Measurements from ENCODE around the gene GP1BA. TPM values are rescaled to one million over a fixed set of nuclear protein-coding genes. Genes with fewer than 3 reads are reported as not detected.
"Not testable (repeated sequence)": the region's sequence is repeated elsewhere in the genome, so short reads cannot be mapped to it uniquely, and the experiment has no call there.

Gene GP1BA
- total RNA-seq, 2 experiments from 2014 or later = not detected

- H3K27ac Mint-ChIP-seq; CTCF ChIA-PET; DNase-seq; POLR2A ChIA-PET; H3K9me3 Mint-ChIP-seq; H3K4me3 Mint-ChIP-seq; H3K36me3 Mint-ChIP-seq (ENCODE audit: low read depth): not testable (repeated sequence)
- peaks cover 18% of the 10 kb centered on the region for H3K4me1 Mint-ChIP-seq
- H3K27me3 Mint-ChIP-seq = peaks cover 10% of the 10 kb centered on the region
Observed at GRCh38 chr17:4906642-4907041, 25.4 kb upstream of the GP1BA start.

DNA sequence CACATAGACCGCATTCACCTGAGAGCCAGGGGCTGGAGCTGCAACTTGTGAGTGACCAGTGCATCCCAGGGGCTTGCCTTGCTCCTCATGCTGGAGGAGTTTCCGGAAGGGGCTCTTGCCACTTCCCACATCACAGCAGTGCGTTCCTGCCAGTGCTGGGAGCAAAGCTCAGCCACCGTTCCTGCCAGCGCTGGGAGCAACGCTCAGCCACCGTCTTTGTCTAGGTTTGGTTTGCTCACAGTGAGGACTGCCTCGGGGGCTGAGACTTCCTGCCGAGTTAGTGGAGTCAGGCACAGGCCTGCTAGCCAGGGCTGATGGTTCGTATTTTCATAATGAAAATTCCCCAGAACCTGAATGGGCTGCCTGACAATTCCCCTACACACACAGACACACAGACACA, 23.8 kb upstream of the GP1BA start:
- H3K4me3 Mint-ChIP-seq = no peak overlapping the region
- H3K4me1 Mint-ChIP-seq = peaks cover 7% of the 10 kb centered on the region
- H3K27ac Mint-ChIP-seq = no peak overlapping the region
- H3K27me3 Mint-ChIP-seq = peaks cover 13% of the 10 kb centered on the region
- H3K36me3 Mint-ChIP-seq (ENCODE audit: low read depth) = no peaks in the 10 kb centered on the region
- CTCF ChIA-PET = interaction anchor here (0.6 to 1.8 kb wide), 26 partner anchors 9 to 341 kb away, joined by 3 to 29 read pairs (median 5); partner anchors contain the start of genes C17orf107, CAMTA2, ENO3 and INCA1
- no peaks in the 10 kb centered on the region for H3K9me3 Mint-ChIP-seq
- POLR2A ChIA-PET = interaction anchor here (1.0 to 2.6 kb wide), 10 partner anchors 29 to 123 kb away, joined by 3 to 14 read pairs (median 5); partner anchors contain the start of genes CAMTA2, ENO3, PFN1 and RNF167
- DNase-seq = no peak

DNA sequence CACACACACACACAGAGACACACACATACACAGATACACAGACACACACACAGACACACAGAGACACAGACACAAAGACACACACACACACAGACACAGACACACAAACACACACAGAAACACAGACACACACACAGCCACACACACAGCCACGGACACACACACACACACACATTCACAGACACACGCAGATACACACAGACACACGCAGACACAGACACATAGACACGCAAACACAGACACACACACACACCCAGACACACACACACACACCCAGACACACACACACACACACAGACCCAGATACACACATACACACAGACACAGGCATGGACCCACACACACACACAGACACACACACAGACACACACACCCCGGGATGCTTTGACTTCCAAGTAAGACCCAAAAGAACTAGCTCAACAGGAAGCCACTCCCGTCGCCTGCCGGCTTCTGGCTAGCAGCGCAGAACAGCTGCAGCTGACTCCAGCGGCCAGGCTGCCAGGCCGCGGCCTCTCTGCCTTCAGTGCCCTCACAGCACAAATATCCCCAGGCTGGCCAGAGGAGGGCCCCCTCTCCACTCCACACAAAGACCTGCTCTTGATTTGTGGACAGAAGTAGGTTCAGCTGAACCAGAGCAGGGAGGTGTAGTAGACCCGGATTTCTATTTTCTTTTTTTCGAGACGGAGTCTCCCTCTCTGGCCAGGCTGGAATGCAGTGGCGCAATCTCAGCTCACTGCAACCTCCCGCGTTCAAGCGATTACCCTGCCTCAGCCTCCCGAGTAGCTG, 23.2 kb upstream of the GP1BA start:
- DNase-seq = peak; percentile 86
- H3K4me1 Mint-ChIP-seq = peaks cover 3% of the 10 kb centered on the region
- ChIA-PET POLR2A (interaction anchor here (0.7 to 2.6 kb wide), 15 partner anchors 10 to 122 kb away, joined by 3 to 14 read pairs (median 4); partner anchors contain the start of genes CAMTA2, ENO3, PFN1 and PLD2), CTCF (interaction anchor here (0.6 to 1.8 kb wide), 31 partner anchors 10 to 342 kb away, joined by 3 to 29 read pairs (median 4); partner anchors contain the start of genes C17orf107, CAMTA2, ENO3 and INCA1)
- H3K36me3 Mint-ChIP-seq (ENCODE audit: low read depth) = no peaks in the 10 kb centered on the region
- H3K27ac Mint-ChIP-seq = no peak overlapping the region
- no peak overlapping the region for H3K4me3 Mint-ChIP-seq
- peaks cover 13% of the 10 kb centered on the region for H3K27me3 Mint-ChIP-seq
- H3K9me3 Mint-ChIP-seq = no peaks in the 10 kb centered on the region

DNA sequence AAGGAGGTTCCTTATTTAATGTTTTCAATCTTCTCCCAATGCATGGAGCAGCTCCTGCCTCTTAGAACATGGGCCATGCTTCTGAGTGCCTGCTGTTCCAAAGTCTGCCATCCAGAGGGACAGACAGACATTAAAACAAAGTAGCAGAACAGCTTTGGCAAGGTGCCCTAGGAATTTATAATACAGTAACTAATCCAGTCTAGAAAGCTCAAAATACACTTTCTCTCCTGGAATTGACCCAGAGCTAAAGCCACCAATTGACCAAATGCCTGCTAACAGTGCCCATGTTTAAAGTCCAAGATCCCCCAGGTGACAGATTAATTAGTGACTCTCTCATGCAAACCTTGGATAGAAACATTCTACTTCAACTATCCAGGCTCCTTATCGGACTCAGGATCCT, 18.1 kb upstream of the GP1BA start:
- CTCF ChIA-PET = interaction anchor here (0.6 to 1.7 kb wide), 3 partner anchors 11 to 150 kb away, joined by 3 to 6 read pairs (median 4); partner anchors contain the start of genes CAMTA2 and CHRNE

GRCh38 chr17:4914551-4914950, 17.5 kb upstream of the GP1BA start:
- H3K27ac Mint-ChIP-seq; H3K9me3 Mint-ChIP-seq; H3K4me1 Mint-ChIP-seq; H3K4me3 Mint-ChIP-seq; DNase-seq; H3K27me3 Mint-ChIP-seq; H3K36me3 Mint-ChIP-seq (ENCODE audit: low read depth): not testable (repeated sequence)
- POLR2A ChIA-PET = interaction anchor here (0.6 to 1.8 kb wide), 3 partner anchors 9 to 25 kb away, joined by 3 to 5 read pairs (median 4); partner anchors contain the start of genes RNF167 and SLC25A11
- CTCF ChIA-PET = interaction anchor here (1.7 kb wide), 1 partner anchor 12 kb away, joined by 6 read pairs; the partner anchor contains the start of gene CHRNE

More for the DNA sequence above, 18.1 kb upstream of the GP1BA start:
- POLR2A ChIA-PET = interaction anchor here (0.6 to 1.8 kb wide), 3 partner anchors 9 to 26 kb away, joined by 3 to 5 read pairs (median 4); partner anchors contain the start of genes RNF167 and SLC25A11
- Mint-ChIP-seq H3K9me3 (no peaks in the 10 kb centered on the region), H3K27me3 (peaks cover 10% of the 10 kb centered on the region), H3K36me3 (ENCODE audit: low read depth) (no peaks in the 10 kb centered on the region), H3K4me3 (no peak overlapping the region), H3K4me1 (no peaks in the 10 kb centered on the region), H3K27ac (no peak overlapping the region)
- DNase-seq = no peak

DNA sequence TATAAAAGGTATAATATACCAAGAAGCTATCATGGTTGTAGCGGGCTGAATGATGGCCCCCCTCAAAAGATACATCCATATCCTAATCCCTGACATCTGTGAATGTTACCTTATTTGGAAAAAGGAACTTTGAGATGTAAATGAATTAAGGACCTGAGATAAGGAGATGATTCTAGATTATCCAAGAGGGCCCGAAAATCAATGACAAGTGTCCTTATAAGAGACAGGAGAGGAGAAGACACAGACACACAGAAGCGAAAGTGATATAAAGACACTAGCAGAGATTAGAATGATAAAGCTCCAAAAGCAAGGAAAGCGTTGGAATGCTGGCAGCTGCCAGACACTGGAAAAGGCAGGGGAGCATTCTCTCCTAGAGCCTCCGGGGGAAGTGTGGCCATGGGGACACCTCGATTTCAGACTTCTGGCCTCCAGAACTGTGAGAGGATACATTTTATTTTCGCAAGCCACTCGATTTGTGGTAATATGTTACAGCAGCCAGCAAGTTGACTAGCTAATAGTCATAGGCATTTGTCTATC, 12.5 kb upstream of the GP1BA start:
- no peaks in the 10 kb centered on the region for H3K4me1 Mint-ChIP-seq
- POLR2A ChIA-PET = interaction anchor here (1.0 to 3.1 kb wide), 6 partner anchors 10 to 20 kb away, joined by 3 to 8 read pairs (median 4); partner anchors contain the start of genes GP1BA, RNF167 and SLC25A11
- no peaks in the 10 kb centered on the region for H3K9me3 Mint-ChIP-seq
- H3K36me3 Mint-ChIP-seq (ENCODE audit: low read depth) = no peaks in the 10 kb centered on the region
- CTCF ChIA-PET = interaction anchor here (0.5 to 1.6 kb wide), 3 partner anchors 10 to 138 kb away, joined by 3 to 4 read pairs (median 4); partner anchors contain the start of gene CHRNE
- no peak for DNase-seq
- H3K4me3 Mint-ChIP-seq = no peak overlapping the region
- no peak overlapping the region for H3K27ac Mint-ChIP-seq
- H3K27me3 Mint-ChIP-seq = peaks cover 2% of the 10 kb centered on the region

GRCh38 chr17:4920351-4921048, 11.6 kb upstream of the GP1BA start:
- no peak overlapping the region for H3K4me3 Mint-ChIP-seq
- H3K4me1 Mint-ChIP-seq = no peaks in the 10 kb centered on the region
- H3K27me3 Mint-ChIP-seq = peaks cover 2% of the 10 kb centered on the region
- no peaks in the 10 kb centered on the region for H3K9me3 Mint-ChIP-seq
- no peaks in the 10 kb centered on the region for H3K36me3 Mint-ChIP-seq (ENCODE audit: low read depth)
- H3K27ac Mint-ChIP-seq = no peak overlapping the region
- no peak for DNase-seq
- POLR2A ChIA-PET = interaction anchor here (1.0 to 3.1 kb wide), 5 partner anchors 9 to 19 kb away, joined by 3 to 8 read pairs (median 3); partner anchors contain the start of genes GP1BA, RNF167 and SLC25A11
- CTCF ChIA-PET = interaction anchor here (0.5 kb wide), 1 partner anchor 137 kb away, joined by 3 read pairs; no protein-coding TSS in a partner anchor

- Mint-ChIP-seq H3K27ac (no peak overlapping the region), H3K36me3 (ENCODE audit: low read depth) (peaks cover under 1% of the 10 kb centered on the region), H3K4me3 (no peak overlapping the region), H3K4me1 (no peaks in the 10 kb centered on the region), H3K9me3 (no peaks in the 10 kb centered on the region), H3K27me3 (no peaks in the 10 kb centered on the region)
- POLR2A ChIA-PET = no interaction called here
- DNase-seq = no peak
- CTCF ChIA-PET = no interaction called here
Observed at GRCh38 chr17:4921320-4921719, 10.8 kb upstream of the GP1BA start.

DNA sequence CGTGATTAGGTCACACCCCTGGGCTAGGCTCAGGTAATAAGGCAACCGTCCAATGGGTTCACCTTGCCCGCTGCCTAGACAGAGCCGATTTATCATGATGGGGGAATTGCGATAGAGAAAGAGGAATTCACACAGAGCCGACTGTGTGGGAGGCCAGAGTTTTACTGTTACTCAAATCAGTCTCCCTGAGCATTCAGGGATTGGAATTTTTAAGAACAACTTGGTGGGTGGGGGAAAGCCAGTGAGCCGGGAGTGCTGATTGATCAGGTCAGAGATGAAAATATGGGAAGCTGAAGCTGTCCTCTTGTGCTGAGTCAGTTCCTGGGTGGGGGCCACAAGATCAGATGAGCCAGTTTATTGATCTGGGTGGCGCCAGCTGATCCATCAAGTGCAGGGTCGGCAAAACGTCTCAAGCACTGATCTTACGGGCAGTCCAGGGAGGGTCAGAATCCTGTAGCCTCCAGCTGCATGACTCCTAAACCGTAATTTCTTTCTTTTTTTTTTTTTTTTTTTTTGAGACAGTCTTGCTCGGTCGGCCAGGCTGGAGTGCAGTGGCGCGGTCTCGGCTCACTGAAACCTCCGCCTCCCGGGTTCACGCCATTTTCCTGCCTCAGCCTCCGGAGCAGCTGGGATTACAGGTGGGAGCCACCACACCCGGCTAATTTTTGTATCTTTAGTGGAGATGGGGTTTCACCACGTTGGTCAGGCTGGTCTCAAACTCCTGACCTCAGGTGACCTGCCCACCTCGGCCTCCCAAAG, 5.3 kb upstream of the GP1BA start:
- not testable (repeated sequence) for DNase-seq, H3K4me3 Mint-ChIP-seq, H3K27me3 Mint-ChIP-seq, H3K27ac Mint-ChIP-seq, H3K9me3 Mint-ChIP-seq, H3K4me1 Mint-ChIP-seq
- CTCF ChIA-PET = interaction anchor here (0.7 to 1.7 kb wide), 3 partner anchors 10 to 24 kb away, joined by 3 to 5 read pairs (median 3); partner anchors contain the start of gene CHRNE
- POLR2A ChIA-PET = interaction anchor here (4.8 kb wide), 1 partner anchor 12 kb away, joined by 26 read pairs; the partner anchor contains the start of genes RNF167 and SLC25A11
- H3K36me3 Mint-ChIP-seq (ENCODE audit: low read depth) = peaks cover 10% of the 10 kb centered on the region

GRCh38 chr17:4928881-4929280, 3.2 kb upstream of the GP1BA start:
- Mint-ChIP-seq H3K36me3 (ENCODE audit: low read depth) (peaks cover 10% of the 10 kb centered on the region), H3K9me3 (no peaks in the 10 kb centered on the region), H3K4me3 (no peak overlapping the region), H3K27ac (no peak overlapping the region), H3K27me3 (no peaks in the 10 kb centered on the region), H3K4me1 (peaks cover 10% of the 10 kb centered on the region)
- no peak for DNase-seq
- ChIA-PET CTCF (interaction anchor here (1.1 kb wide), 1 partner anchor 11 kb away, joined by 4 read pairs; the partner anchor contains the start of genes RNF167 and SLC25A11), POLR2A (no interaction called here)

DNA sequence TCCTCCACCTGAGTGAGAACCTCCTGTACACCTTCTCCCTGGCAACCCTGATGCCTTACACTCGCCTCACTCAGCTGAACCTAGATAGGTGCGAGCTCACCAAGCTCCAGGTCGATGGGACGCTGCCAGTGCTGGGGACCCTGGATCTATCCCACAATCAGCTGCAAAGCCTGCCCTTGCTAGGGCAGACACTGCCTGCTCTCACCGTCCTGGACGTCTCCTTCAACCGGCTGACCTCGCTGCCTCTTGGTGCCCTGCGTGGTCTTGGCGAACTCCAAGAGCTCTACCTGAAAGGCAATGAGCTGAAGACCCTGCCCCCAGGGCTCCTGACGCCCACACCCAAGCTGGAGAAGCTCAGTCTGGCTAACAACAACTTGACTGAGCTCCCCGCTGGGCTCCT, 679 bp downstream of the GP1BA start:
- CTCF ChIA-PET = no interaction called here
- peaks cover 32% of the 10 kb centered on the region for H3K36me3 Mint-ChIP-seq (ENCODE audit: low read depth)

More for the DNA sequence above, 679 bp downstream of the GP1BA start:
- H3K9me3 Mint-ChIP-seq = no peaks in the 10 kb centered on the region
- H3K27ac Mint-ChIP-seq = no peak overlapping the region
- POLR2A ChIA-PET = interaction anchor here (0.6 to 2.9 kb wide), 4 partner anchors 7 to 15 kb away, joined by 3 to 11 read pairs (median 4); partner anchors contain the start of genes PFN1, RNF167 and SLC25A11
- H3K27me3 Mint-ChIP-seq = no peaks in the 10 kb centered on the region
- H3K4me3 Mint-ChIP-seq = no peak overlapping the region
- DNase-seq = no peak
- peaks cover 29% of the 10 kb centered on the region for H3K4me1 Mint-ChIP-seq

Data from activated CD4-positive, alpha-beta memory T cell treated with anti-CD3 and anti-CD28 coated beads, Interleukin-2, amount 10 ng/mL, durations not matched to agents 7 days and 5 days (primary cell).